Natural killer cell treated with Interleukin-12 subunit alpha and Interleukin-12 subunit beta and Interleukin-15 and Interleukin-18, amount 100 ng/mL, for 72 hours (primary cell): ENCODE data around the gene TNS4. TPM values are rescaled to one million over a fixed set of nuclear protein-coding genes. Genes with fewer than 3 reads are reported as not detected.
A peak's percentile ranks its signal among the peaks of the same experiment; 100 is the strongest.

Experiments used
- ATAC-seq, 2 donors: fragments of 150-1000 bp; cut with Tn5 transposase in 1 of 2; sonication (Bioruptor Pico), chemical (Tn5 transposase) in 1 of 2; 2 replicates each; pipeline ENCODE4 v1.10.0; 2021
- DNase-seq: peaks from one replicate; pipeline ENCODE4 v3.0.0; 2022; ENCODE audit warnings: low spot score
- H3K27ac Mint-ChIP-seq, 2 donors: 1 replicate in 1 of 2; 2 replicates in 1 of 2; pipeline ENCODE4 v1.8.0; 2022; ENCODE audit warnings: mixed read lengths in 2 of 2, mild to moderate bottlenecking in 1 of 2, moderate library complexity in 1 of 2
- H3K27me3 Mint-ChIP-seq, 2 donors: 1 replicate in 1 of 2; 2 replicates in 1 of 2; pipeline ENCODE4 v1.8.0; 2022; ENCODE audit warnings: mixed read lengths in 2 of 2
- H3K36me3 Mint-ChIP-seq: one replicate; pipeline ENCODE4 v1.8.0; 2022; ENCODE audit warnings: mixed read lengths
- H3K4me1 Mint-ChIP-seq, 2 donors: 1 replicate in 1 of 2; 2 replicates in 1 of 2; pipeline ENCODE4 v1.8.0; 2022; ENCODE audit warnings: low read depth in 2 of 2, mixed read lengths in 2 of 2, mild to moderate bottlenecking in 1 of 2
- H3K4me3 Mint-ChIP-seq: one replicate; pipeline ENCODE4 v1.8.0; 2022; ENCODE audit warnings: mixed read lengths
- H3K9me3 Mint-ChIP-seq: 2 replicates; pipeline ENCODE4 v1.8.0; 2022; ENCODE audit warnings: mixed read lengths
- total RNA-seq, 2 donors: library from RNA; stranded (reverse); gene quantifications; one replicate each; pipeline ENCODE4 v1.2.3, GENCODE V29; 2022

The TNS4 gene
- total RNA-seq, 2 donors from 2014 or later = 0.76 to 2.9 TPM

DNA sequence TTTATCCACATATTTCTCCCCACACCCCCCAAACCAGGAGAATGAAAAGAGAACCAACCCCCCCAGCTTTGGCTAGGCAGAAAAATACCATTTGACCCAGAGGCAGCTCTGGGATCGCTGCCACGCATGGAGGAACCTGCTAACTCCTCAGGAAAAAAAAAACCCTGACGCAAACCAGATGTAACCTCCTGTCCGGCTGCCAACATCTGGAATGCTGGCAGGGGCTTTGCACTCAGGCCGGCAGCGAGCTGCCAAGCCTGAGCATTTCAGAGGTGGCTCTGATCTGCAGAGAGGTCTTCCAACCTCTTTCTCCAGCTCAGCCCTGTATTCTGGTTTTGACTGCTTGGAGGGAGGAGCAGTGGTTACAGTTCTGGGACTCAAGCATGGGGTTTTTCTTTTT is 50.0 kb downstream of the TNS4 start:
- no peaks in the 10 kb centered on the region for H3K9me3 Mint-ChIP-seq
- no peak overlapping the region for H3K27ac Mint-ChIP-seq
- no peak for DNase-seq
- H3K4me3 Mint-ChIP-seq = no peak overlapping the region
- peaks cover 12 to 13% of the 10 kb centered on the region in 2 donors for H3K4me1 Mint-ChIP-seq
- ATAC-seq = no peak
- no peaks in the 10 kb centered on the region for H3K36me3 Mint-ChIP-seq
- peaks cover 5 to 8% of the 10 kb centered on the region in 2 donors for H3K27me3 Mint-ChIP-seq

DNA sequence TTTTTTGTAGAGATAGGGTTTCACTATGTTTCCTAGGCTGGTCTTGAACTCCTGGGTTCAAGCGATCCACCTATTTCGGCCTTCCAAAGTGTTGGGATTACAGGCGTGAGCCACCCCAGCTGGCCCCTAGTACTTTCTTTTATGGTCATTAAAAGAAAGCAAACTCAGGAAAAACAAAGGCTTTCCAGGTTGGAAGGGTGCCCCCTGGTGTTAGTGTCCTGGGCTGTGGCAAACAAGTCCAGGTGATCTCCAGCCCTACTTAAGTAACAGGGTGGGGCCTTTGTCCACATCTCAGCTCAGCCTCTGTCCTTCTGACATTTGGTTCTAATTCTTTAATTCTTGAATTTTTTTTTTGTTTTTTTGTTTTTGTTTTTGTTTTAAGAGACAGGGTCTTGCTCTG is 51.2 kb downstream of the TNS4 start:
- ATAC-seq (no peak), DNase-seq (no peak)
- Mint-ChIP-seq H3K4me1 (peaks cover 14 to 18% of the 10 kb centered on the region in 2 donors), H3K36me3 (no peaks in the 10 kb centered on the region), H3K27me3 (peaks cover 8 to 9% of the 10 kb centered on the region in 2 donors), H3K4me3 (no peak overlapping the region), H3K27ac (no peak overlapping the region), H3K9me3 (no peaks in the 10 kb centered on the region)

GRCh38 chr17:40448639-40449261 is 52.7 kb downstream of the TNS4 start:
- no peak overlapping the region for H3K4me3 Mint-ChIP-seq
- DNase-seq (no peak), ATAC-seq (no peak)
- no peak overlapping the region for H3K27ac Mint-ChIP-seq
- peaks cover 14 to 17% of the 10 kb centered on the region in 2 donors for H3K27me3 Mint-ChIP-seq
- no peaks in the 10 kb centered on the region for H3K36me3 Mint-ChIP-seq
- peaks cover 28 to 32% of the 10 kb centered on the region in 2 donors for H3K4me1 Mint-ChIP-seq
- no peaks in the 10 kb centered on the region for H3K9me3 Mint-ChIP-seq

DNA sequence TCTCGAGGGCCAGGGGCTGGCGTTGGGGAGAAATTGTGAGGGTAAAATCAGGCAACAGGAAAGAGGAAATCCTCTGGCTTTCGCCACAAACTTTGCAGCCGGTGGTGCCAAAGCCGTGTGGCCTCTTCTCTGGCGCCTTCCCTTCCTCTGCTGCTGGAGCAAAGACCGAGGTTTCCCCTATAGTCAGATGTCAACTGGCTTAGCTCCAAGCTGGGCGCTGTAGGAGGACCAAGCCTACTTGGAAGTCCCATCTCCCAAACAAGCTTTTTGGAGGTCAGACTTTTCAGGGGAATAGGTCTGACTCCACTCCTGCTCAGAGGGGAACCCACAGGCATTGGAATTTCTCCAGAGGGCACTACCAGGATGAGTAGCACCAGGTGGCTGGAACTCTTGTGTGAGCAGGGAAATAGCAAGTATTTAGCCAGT is 53.2 kb downstream of the TNS4 start:
- no peaks in the 10 kb centered on the region for H3K36me3 Mint-ChIP-seq
- H3K4me1 Mint-ChIP-seq = peaks cover 28 to 33% of the 10 kb centered on the region in 2 donors
- no peak overlapping the region for H3K4me3 Mint-ChIP-seq
- ATAC-seq (no peak), DNase-seq (no peak)
- peaks cover 14 to 17% of the 10 kb centered on the region in 2 donors for H3K27me3 Mint-ChIP-seq
- H3K27ac Mint-ChIP-seq = no peak overlapping the region
- no peaks in the 10 kb centered on the region for H3K9me3 Mint-ChIP-seq

- Mint-ChIP-seq H3K36me3 (no peaks in the 10 kb centered on the region), H3K4me1 (peaks cover 28 to 33% of the 10 kb centered on the region in 2 donors), H3K9me3 (no peaks in the 10 kb centered on the region), H3K4me3 (no peak overlapping the region), H3K27me3 (peaks cover 14 to 17% of the 10 kb centered on the region in 2 donors), H3K27ac (no peak overlapping the region)
- DNase-seq (no peak), ATAC-seq (no peak)
Observed at GRCh38 chr17:40447806-40448205, 53.6 kb downstream of the TNS4 start.

- Mint-ChIP-seq H3K4me3 (no peak overlapping the region), H3K27me3 (peaks cover 14 to 20% of the 10 kb centered on the region in 2 donors), H3K36me3 (no peaks in the 10 kb centered on the region), H3K27ac (no peak overlapping the region), H3K4me1 (peaks cover 31 to 33% of the 10 kb centered on the region in 2 donors), H3K9me3 (no peaks in the 10 kb centered on the region)
- no peak for ATAC-seq
- no peak for DNase-seq
Observed at GRCh38 chr17:40447148-40447644, 54.2 kb downstream of the TNS4 start.

DNA sequence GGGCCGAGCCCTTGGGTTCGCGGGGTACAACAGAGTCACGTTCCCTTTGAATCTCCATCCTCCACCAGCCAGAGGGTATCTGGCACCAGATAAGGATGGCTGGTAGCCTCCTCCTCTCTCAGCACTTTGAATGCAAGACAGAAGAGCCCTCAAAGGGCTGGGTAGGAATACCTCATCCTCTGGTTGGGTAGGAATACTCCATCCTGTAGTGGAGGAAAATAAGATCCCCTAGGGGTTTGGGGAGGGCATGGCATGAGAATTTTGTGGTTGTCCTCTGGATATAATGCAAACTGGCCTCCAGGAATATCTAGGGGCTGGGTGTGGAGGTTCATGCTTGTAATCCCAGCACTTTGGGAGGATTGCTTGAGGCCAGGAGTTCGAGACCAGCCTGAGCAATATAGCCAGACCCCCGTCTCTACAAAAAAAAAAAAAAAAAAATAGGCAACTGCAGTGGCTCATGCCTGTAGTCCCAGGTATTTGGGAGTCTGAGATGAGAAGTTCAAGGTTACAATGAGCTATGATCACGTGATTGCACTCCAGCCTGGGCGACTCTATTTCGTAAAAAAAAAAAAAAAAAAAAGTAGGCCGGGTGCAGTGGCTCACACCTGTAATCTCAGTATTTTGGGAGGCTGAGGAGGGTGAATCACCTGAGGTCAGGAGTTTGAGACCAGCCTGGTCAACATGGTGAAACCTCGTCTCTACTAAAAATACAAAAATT is 55.5 kb downstream of the TNS4 start:
- Mint-ChIP-seq H3K36me3 (no peaks in the 10 kb centered on the region), H3K27me3 (peaks cover 14 to 20% of the 10 kb centered on the region in 2 donors), H3K4me1 (peaks cover 31 to 33% of the 10 kb centered on the region in 2 donors), H3K27ac (no peak overlapping the region), H3K9me3 (no peaks in the 10 kb centered on the region), H3K4me3 (no peak overlapping the region)
- DNase-seq (no peak), ATAC-seq (no peak)

- ATAC-seq = no peak
- Mint-ChIP-seq H3K36me3 (no peaks in the 10 kb centered on the region), H3K9me3 (no peaks in the 10 kb centered on the region), H3K4me3 (peak overlapping the region; percentile 69), H3K27me3 (peaks cover 14 to 20% of the 10 kb centered on the region in 2 donors), H3K27ac (peak overlapping the region; percentile 17 to 30), H3K4me1 (peaks cover 31 to 33% of the 10 kb centered on the region in 2 donors)
- DNase-seq = no peak
Observed at GRCh38 chr17:40443988-40444899, 57.2 kb downstream of the TNS4 start.

DNA sequence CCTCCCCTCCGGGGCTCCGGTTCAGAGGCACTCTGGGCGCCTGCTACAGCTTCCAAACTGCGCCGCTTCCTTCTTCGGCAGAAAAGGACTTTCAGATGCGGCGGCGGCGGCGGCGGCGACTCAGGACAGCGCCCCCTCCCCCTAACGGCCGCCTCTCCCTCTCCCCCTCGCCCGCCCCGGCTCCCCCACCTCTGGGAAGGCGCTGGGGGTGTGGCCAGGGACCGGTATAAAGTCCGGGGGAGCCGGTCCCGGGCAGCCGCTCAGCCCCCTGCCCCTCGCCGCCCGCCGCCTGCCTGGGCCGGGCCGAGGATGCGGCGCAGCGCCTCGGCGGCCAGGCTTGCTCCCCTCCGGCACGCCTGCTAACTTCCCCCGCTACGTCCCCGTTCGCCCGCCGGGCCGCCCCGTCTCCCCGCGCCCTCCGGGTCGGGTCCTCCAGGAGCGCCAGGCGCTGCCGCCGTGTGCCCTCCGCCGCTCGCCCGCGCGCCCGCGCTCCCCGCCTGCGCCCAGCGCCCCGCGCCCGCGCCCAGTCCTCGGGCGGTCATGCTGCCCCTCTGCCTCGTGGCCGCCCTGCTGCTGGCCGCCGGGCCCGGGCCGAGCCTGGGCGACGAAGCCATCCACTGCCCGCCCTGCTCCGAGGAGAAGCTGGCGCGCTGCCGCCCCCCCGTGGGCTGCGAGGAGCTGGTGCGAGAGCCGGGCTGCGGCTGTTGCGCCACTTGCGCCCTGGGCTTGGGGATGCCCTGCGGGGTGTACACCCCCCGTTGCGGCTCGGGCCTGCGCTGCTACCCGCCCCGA is 58.0 kb downstream of the TNS4 start, which contains the start of gene IGFBP4:
Gene IGFBP4 (plus strand): TSS at position 255 of the 792 bp plus-strand sequence. CDS start 286 bp downstream, at position 541.
- H3K9me3 Mint-ChIP-seq = no peaks in the 10 kb centered on the region
- H3K4me3 Mint-ChIP-seq = peak within 1 kb of the TSS; percentile 69
- ATAC-seq (peak; percentile 82 to 90), DNase-seq (peak; percentile 84)
- peaks cover 27 to 28% of the 10 kb centered on the region in 2 donors for H3K4me1 Mint-ChIP-seq
- peaks cover 10 to 16% of the 10 kb centered on the region in 2 donors for H3K27me3 Mint-ChIP-seq
- peak within 1 kb of the TSS; percentile 17 to 30 for H3K27ac Mint-ChIP-seq
- H3K36me3 Mint-ChIP-seq = no peaks in the 10 kb centered on the region

DNA sequence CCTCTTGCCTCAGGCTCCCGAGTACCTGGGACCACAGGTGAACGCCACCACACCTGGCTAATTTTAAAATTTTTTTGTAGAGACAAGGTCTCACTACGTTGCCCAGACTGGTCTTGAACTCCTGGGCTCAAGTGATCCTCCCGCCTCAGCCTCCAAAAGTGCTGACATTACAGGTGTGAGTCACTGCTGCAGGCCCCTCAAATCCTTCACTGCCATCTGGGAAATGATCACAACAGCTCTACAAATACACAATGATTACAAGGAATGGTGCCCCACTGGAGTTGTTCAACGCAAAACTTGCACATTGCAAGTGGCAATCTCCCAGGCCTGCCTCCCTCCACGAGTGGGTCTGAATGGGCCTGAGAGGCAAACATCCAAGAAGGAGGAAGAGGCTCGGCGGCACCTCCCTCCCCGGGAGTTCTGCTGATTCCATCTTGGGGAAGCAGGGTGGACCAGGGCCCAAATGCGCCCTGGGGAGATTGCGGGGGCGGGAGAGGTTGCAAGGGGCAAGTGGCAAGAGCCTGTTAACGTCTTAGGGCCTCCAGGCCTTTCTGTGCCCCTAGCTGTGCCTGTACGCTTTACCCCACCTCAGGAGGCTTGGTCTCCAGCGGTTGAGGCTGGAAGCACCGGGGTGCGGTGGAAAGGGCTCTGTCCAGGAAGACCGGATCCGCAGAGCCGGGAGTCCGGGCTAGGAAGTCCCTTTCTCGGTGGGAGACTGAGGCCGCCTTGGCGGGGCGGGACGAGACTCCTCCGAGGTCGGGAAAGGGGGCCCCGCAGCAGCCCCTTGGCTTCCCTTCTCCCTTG is 58.8 kb downstream of the TNS4 start:
- Mint-ChIP-seq H3K9me3 (no peaks in the 10 kb centered on the region), H3K4me1 (peaks cover 21 to 25% of the 10 kb centered on the region in 2 donors), H3K27me3 (peaks cover 9 to 13% of the 10 kb centered on the region in 2 donors), H3K36me3 (no peaks in the 10 kb centered on the region), H3K27ac (no peak overlapping the region), H3K4me3 (no peak overlapping the region)
- DNase-seq (no peak), ATAC-seq (no peak)

GRCh38 chr17:40440166-40440565 is 61.3 kb downstream of the TNS4 start:
- peaks cover 20 to 21% of the 10 kb centered on the region in 2 donors for H3K4me1 Mint-ChIP-seq
- no peak overlapping the region for H3K27ac Mint-ChIP-seq
- H3K27me3 Mint-ChIP-seq = peaks cover 6 to 10% of the 10 kb centered on the region in 2 donors
- H3K4me3 Mint-ChIP-seq = no peak overlapping the region
- H3K36me3 Mint-ChIP-seq = no peaks in the 10 kb centered on the region
- DNase-seq (no peak), ATAC-seq (no peak)
- no peaks in the 10 kb centered on the region for H3K9me3 Mint-ChIP-seq

- DNase-seq (no peak), ATAC-seq (peak in 1 of 2 donors; percentile 40)
- Mint-ChIP-seq H3K9me3 (no peaks in the 10 kb centered on the region), H3K27me3 (peaks cover 0 to 3% of the 10 kb centered on the region in 2 donors), H3K27ac (no peak overlapping the region), H3K36me3 (no peaks in the 10 kb centered on the region), H3K4me3 (no peak overlapping the region), H3K4me1 (peaks cover 5 to 7% of the 10 kb centered on the region in 2 donors)
Observed at GRCh38 chr17:40437095-40437732, 64.2 kb downstream of the TNS4 start.
